Suppressor macrophage treated with lipopolysaccharide for 1 hour (primary cell): ENCODE results near the gene TSPEAR.
"Not testable (repeated sequence)": the region's sequence is repeated elsewhere in the genome, so short reads cannot be mapped to it uniquely, and the experiment has no call there.

Experiments used
- DNase-seq, 3 donors: peaks; one replicate each; pipeline ENCODE4 v3.0.0-alpha.2; 2020 to 2022

Gene TSPEAR

DNA sequence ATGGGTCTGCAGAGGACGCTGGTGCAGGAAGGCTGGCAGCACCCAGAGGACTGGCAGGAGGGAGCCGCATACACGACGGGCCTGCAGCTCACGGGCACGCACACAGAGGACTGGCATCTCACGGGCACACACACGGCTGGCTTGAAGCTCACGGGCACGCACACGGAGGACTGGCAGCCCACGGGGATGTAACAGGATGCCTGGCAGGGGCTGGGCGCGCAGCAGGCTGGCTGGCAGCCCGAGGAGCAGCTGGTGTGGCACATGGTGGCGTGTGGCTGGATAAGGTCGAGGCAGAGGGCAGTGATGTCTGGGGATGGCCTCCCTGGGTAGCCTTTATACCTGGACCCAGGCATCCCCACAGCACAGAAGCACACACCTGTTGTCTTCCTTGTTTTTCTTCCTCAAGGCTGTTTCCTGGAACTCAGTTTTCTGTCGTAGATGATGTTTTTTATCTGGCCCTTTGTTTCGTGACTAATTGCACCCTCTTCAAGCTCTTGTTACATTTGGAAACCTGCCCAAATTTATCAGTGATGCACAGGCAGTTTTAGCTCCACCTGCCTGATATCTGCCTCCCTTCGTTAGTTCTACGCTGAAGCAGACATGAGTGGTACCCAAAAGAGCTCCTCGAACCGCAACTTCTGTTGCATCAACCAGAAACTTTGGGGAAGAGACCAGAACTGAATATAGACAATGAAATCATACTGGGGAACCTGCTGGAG lies 29.4 kb downstream of the TSPEAR start, which contains the start of gene KRTAP12-1:
KRTAP12-1 (minus strand) TSS at position 303 of the 719 bp plus-strand sequence; CDS start at position 263, 40 bp downstream.
- no peak for DNase-seq

DNA sequence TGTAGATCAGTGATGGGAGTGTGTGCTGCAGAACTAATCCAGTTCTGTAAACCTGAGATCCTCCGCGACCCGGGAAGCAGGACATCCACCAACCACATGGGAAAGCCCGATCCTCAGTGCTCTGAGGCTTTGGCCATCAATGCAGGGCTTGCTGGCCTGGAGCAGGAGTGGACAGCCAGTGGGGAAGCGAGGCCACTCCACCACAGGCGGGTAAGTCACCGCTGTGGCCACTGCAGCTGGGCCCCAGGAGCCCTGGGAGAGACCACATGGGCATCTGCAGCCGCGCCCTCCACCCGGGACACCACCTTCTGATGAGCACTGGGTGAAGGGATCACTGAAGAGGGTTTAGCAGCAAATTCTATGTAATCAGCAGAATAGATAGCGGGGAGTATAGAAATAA lies 30.2 kb downstream of the TSPEAR start:
- DNase-seq = no peak

DNA sequence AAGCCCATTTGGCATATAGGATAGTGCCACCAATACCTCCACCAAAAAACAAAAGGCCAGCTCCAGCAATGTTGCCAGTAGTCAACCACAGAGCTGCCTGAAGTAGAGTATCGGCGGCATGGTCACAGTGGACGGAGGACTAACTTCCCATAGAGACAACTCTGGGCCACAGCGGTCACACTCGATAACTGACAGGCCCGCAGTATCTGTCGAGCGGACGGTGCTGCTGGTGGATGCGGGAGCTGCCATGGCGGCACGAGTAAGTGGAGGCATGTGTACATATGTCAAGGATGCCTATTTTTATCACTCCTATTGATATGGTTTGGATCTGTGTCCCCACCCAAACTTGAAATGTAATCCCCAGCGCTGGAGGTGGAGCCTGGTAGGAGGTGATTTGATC lies 33.5 kb downstream of the TSPEAR start:
- DNase-seq = no peak

DNA sequence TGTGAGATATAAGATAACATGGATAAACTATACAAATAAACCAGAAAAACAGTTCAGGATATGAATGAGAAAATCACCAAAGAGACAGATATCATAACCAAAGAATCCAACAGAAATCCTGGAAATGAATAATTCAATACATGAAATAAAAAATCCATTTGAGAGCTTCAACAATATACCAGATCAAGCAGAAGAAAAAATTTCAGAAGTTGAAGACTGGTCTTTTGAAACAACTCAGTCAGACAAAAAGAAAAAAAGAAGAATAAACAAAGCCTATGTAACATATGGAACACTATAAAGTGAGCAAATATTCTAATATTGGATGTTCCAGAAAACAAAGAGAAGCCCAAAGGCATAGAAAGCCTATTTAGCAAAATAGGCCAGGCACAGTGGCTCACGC lies 39.5 kb downstream of the TSPEAR start:
- no peak for DNase-seq

DNA sequence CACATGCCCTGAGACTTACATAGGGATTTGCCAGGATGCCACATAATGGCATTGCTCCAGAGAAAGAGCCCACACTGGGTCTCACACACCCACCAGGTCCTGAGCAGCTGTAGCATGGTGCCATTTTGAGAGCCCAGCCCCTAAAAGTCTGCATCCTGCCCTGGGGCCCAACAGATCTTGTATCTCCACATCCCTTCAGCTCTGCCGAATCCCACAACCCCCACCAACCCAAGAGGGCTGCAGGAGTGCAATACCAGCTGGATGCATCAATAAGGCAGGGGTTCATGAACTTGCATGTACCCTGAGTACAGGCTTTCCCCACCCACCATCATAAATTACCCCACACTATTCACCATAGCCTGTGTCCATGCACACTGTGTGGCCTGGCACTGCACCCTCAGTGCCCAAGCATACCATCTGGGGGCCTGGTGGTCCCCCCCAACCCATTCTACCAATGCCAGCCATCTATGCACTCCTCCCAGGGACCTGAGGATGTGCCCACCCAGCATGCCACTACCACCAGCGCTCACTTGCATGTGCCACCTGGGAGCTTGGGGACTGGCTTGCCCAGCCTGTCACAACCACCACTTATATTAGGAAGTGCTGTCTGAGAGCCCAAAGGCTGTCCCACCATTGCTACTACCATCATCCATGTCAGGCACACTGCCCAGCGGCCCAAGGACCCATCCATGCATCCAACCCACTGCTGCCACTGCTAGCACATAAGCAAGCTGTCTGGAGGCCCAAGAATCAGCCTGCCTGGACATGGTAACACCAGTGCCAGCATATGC lies 40.5 kb downstream of the TSPEAR start:
- no peak for DNase-seq

DNA sequence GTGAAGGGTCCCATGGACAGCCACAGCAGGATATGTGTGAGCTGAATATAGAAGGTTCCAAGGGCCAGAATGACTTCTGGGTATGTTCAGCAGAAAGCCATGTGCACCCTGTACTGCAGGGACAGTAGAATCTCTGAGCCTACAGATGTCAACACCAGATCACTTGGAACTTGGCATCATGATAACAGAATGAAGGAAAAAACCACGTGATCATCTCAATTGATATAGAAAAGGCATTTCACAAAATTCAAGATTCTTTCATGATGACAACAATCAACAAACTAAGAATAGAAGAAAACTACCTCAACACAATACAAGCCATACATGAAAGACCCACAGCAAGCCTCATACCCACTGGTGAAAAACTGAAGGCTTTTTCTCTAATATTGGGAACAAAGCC lies 43.8 kb downstream of the TSPEAR start:
- no peak for DNase-seq

DNA sequence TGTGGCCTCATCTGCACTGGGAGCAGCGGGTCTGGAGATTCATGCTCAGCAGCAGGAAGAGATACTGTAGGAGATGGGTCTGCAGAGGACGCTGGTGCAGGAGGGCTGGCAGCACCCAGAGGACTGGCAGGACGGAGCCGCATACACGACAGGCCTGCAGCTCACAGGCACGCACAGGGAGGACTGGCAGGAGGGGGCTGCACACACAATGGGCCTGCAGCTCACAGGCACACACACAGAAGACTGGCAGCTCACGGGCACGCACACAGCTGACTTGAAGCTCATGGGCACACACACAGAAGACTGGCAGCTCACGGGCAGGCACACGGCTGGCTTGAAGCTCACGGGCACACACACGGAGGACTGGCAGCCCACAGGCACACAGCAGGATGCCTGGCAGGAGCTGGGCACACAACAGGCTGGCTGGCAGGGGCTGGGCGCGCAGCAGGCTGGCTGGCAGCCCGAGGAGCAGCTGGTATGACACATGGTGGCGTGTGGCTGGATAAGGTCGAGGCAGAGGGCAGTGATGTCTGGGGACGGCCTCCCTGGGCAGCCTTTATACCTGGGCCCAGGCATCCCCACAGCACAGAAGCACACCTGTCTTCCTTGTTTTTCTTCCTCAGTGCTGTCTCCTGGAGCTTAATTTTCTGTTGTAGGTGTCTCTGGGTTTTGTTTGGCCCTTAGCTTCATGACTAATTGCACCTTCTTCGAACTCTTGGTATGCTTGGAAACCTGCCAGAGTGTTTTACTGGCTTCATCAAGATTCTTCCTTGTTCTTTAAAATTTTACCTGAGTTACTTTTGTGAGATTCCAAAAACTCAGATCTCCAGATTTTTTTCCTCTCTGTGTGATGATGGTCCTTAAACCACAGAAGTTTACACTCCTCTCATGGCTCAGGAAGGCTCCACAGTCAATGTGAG lies 44.7 kb downstream of the TSPEAR start, which contains the start of gene KRTAP12-2:
KRTAP12-2 (minus strand) TSS at position 527 of the 920 bp plus-strand sequence; CDS start at position 486, 41 bp downstream.
- no peak for DNase-seq

DNA sequence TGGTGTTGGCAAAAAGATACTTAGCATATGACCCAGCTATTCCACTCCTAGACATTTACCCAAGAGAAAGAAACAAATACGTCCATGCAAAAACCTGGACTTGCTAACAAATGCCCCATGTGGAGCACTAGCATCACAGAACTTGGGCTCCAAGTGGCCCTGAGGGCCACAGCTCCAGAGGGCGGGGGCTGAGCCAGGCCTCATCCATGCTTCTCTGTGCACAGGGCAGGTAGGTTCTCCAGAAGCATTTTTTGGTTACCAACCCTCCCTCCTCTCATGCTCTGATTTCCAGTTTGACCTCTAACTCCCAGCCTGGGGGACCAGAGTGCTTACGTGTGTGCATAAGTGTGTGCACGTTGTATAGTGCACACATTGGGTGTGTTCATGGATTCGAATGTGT lies 46.7 kb downstream of the TSPEAR start:
- no peak for DNase-seq

DNA sequence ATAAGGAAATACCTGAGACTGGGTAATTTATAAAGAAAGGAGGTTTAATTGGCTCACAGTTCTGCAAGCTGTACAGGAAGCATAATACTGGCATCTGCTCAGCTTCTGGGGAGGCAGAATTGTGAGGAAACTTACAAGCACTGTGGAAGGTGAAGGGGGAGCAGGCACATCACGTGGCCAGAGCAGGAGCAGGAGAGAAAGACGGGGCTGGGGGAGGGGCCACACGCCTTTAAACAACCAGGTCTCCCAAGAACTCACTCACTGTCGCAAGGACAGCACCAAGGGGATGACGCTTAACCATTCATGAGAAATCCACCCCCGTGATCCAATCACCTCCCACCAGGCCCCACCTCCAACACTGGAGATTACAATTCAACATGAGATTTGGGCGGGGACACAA lies 49.8 kb downstream of the TSPEAR start:
- not testable (repeated sequence) for DNase-seq

DNA sequence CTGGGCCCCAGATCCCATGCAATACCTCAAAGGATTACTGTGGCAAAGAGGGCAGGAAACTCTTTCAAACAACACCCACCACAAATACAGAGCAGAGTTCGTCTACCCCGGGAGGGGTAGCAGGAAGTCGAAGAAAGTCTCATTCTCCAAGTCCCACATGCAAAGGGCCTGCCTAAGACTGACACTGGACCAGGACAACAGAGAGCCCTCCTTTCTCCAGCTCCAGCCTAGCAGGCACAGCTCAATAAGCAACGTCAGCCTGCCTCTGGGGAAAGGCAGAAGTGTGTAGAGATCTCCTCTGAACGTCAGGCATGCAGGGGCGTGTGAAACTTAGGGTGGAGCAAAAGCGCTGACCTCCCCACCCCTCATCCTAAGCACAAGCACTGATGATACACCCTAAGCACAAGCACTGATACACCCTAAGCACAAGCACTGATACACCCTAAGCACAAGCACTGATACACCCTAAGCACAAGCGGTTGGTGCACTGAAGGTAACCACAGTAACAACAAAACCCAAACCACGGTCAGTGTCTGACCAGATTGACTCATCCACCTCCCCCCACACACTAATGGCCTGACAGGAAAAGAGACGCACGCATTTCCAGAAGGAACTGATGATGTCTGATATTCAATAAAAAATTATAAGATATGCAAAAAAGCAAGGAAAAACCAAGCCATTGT lies 52.3 kb downstream of the TSPEAR start:
- DNase-seq = no peak

DNA sequence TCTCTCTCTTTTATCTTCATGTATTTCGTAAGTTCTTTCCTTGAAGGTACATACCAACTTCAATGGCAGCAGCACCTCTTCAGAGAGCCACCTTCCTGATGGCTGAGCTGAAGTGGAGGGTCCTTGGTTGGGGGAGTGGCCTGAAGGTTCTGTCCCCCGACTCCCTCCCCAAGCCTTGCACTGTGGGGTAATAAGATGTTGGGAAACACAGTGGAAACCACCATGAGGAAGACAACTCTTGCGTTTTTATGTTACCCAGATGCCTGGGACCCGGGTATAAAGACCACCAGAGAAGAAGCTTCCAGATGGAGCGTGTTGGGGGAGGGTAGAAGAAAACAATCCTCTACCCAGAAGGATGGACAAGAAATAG lies 52.8 kb downstream of the TSPEAR start:
- no peak for DNase-seq

DNA sequence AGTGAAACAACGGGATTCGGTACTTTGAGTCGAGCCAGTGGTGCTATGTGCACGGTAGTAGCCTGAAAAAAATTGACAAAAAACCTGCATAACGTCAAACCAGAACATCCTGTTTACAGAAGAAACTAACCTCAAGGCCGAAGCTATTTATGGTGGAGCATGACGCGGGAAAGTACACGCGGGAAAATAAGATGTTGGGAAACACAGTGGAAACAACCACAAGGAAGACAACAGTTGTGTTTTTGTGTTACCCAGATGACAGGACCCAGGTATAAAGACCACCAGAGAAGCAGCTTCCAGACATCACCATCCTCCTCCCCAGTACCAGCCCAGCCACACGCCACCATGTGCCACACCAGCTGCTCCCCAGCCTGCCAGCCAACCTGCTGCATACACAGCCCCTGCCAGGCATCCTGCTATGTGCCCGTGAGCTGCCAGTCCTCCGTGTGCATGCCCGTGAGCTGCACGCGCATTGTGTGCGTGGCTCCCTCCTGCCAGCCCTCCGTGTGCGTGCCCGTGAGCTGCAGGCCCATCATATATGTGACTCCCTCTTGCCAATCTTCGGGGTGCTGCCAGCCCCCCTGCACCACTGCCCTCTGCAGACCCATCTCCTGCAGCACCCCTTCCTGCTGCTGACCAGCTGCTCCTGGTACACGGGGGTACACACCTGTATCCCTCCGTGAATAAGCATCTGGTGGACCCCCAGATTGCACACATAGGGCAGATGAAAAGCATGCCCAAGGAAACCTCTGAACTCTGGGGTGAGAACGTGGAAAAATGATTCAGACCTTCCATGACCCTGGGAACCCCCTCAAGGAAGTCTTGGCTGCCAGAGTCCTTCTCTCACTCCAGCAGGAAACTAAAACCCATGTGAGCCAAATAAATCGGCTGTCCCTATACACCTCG lies 53.5 kb downstream of the TSPEAR start, which contains the start of gene KRTAP12-3:
KRTAP12-3 (plus strand) TSS at position 298 of the 906 bp plus-strand sequence; CDS start at position 346, 48 bp downstream.
- DNase-seq = no peak

DNA sequence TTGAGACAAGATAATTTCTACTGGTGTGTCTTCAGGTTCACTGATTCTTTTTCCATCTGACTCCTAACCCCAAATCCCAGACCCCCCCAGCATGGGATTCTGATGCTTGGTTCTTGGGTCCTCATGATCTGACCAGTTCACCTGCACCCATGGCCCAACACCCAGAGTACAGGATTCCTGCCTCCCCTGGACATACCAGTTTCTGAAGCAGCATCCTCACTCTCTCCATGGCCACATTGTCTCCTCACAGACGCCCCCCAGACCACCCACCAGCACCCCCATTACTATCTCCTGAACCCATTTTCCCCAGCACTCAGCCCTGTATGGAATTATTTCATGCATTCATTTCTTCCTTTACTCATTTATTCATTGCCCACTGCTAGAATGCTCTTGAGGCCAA lies 54.5 kb downstream of the TSPEAR start:
- no peak for DNase-seq

DNA sequence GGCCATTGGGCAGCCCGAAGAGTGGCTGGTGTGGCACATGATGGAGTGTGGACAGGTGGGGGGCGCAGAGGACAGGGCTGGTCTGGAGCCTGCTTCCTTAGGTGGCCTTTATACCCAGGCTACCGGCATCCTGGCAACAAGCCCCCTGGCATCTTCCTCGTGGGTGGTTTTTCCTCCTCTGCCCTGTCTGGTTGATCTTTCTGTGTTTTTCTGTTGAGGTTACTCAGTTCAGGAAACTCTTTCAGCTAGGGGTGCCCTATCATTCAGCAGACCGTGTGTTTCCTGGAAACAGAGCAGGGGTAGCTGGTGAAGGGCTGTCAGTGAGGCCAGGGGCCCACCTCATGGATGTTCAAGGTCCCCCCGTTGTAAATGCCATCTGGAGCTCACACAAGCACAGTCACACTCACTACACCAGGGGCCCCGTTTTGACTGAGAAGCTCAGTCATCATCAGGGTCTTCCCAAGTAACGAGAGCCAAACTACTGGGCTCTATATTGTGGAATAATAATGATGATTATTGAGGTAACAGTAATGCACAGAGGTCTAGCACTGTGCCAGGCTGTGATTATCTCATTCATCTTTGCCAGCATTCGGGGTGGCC lies 56.7 kb downstream of the TSPEAR start, which contains the start of gene KRTAP12-4:
KRTAP12-4 (minus strand) TSS at position 84 of the 600 bp plus-strand sequence; CDS start at position 39, 45 bp downstream.
- no peak for DNase-seq

DNA sequence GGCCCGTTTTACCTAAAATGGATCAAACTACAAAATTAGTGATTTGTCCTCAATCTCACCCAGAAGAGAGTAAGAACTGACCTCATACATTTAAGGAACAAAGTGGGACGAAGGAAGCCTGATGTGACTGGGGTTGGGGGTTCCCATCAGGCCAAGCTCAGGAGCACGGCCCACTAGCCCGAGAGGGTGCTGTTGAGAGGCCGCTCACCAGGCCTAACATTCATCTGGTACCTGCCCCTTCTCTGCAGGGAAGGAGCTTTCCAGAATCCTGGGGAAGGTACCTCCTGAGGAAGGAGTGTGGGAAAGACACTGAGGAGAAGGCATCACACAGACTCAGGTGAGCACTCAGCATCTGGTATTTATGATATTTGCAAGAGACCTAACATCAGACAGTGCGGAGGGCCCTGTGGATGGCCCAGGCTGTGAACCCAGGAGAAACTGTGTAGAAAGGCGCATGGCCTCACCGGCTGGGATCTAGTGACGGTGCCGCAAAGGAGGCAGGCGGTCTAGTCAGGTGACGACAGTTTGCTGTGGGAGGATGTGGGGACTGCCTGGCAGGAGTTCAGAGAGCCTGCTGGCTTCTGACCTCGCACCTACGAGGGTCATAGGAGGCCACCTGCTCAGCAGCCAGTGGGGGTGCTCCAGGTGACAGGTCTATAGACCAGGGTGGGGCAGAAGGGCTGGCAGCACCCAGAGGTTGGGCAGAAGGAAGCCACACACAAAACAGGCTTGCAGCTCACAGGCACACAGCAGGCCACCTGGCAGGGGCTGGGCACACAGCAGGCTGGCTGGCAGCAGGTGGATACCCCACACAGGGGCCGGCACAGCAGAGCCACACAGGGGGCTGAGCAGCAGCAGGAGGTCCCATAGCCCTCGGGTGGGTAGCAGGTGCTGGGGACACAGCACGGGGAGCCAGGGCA lies 57.5 kb downstream of the TSPEAR start:
- DNase-seq = no peak

DNA sequence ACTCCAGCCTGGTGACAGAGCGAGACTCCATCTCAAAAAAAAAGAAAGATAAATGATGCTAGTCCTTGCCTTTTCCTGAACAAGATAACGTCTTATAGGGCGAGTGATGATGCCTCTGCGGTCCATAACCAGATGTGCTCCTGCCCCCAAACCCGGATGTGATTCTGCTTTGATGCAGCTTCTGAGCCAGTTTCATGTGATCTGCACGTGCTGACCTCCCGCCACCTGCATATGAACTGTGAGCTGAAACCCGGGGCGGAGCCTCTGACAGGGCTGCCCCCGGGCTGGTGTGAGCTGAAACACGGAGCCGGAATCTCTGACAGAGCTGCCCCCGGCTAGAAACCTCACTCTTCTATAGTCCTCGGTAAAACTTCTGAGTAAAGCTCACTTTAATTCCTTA lies 58.2 kb downstream of the TSPEAR start:
- DNase-seq = no peak

DNA sequence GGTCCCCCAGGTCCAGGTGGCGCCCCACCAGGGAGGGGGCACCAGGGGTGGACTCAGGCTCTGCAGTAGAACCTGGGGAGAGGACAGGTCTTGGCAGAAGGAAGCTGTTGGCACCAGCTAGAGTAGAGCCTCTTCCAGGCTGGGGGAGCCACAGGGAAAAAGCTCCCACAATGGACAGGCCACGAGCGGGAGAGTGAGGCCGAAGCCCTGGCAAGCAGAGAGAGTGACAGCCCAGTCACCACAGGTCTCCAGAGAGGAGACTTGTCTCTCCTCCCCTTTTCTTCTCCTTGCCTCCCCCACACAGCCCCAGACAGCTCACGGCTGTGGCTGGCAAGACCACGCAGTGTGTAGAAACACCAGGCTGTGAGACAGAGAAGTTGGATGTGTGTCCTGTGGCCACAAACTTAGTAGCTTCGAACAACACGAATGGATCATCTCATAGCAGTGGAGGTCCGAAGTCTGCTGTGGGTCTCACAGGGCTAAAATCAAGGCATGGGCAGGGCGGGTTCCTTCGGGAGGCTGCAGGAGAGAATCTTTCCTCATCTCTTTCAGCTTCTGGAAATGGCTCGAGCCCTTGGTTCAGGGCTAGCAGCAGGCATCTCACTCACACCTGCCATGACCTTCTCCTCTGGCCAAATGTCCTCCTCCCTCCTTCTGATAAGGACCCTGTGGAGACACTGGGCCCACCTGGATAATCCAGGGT lies 60.2 kb downstream of the TSPEAR start:
- DNase-seq = no peak

DNA sequence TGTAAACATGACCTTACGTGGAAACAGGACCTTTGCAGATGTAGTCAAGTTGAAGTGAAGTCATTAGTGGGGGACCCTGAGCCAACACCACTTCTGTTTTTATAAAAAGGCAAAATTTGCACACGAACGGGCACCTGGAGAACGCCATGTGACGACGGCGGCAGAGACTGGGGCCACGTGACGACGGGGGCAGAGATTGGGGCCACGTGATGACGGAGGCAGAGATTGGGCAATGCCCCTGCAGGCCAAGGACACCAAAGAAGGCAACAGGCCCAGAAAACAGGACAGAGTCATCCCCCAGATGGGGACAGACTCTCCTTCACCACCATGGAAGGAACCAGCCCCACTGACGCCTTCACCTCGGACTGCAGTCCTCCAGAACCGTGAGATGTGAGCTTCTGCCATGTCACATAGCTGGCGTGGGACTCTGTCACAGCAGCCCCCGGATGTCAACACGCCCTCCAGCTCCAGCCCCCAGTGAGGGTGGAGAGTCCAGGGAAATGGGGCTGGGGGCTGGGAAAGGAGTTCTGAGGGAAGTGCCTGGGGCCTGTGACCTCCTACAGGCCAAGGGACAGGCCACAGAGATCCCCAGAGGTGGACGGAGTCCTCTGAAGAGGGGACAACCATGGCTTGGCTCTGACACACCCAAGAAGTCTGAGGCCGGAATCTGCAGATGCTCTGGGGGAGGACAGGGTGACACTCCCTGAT lies 61.0 kb downstream of the TSPEAR start:
- no peak for DNase-seq
